SK-N-SH treated with all-trans-retinoic acid at 6 μM for 48 hours (cell line): ENCODE data around the gene HNF1A.

Experiments used
- ATAC-seq: fragments of 200-7000 bp; cut with Tn5 transposase; 3 replicates; pipeline ENCODE4 v1.9.1; 2020; ENCODE audit warnings: mild to moderate bottlenecking, moderate library complexity
- BACH2 ChIP-seq: fragments of 250-450 bp; sonication (Bioruptor Pico); IDR thresholded peaks from 2 replicates; pipeline ENCODE4 v1.9.0; 2021; ENCODE audit warnings: mild to moderate bottlenecking, borderline replicate concordance
- ESRRG ChIP-seq: fragments of 250-450 bp; sonication (Bioruptor Pico); IDR thresholded peaks from 2 replicates; pipeline ENCODE4 v1.6.1; 2021; ENCODE audit warnings: mild to moderate bottlenecking
- ISL1 ChIP-seq: fragments of 250-450 bp; sonication (Bioruptor Pico); IDR thresholded peaks from 2 replicates; pipeline ENCODE4 v2.1.2; 2022; ENCODE audit warnings: mild to moderate bottlenecking, moderate library complexity
- OSR1 ChIP-seq: fragments of 250-450 bp; sonication (Bioruptor Pico); IDR thresholded peaks from 2 replicates; pipeline ENCODE4 v1.8.0; 2022; ENCODE audit warnings: moderate library complexity, mild to moderate bottlenecking, inconsistent platforms
- POU6F1 ChIP-seq: fragments of 250-450 bp; sonication (Bioruptor Pico); IDR thresholded peaks from 2 replicates; pipeline ENCODE4 v1.8.0; 2021; ENCODE audit warnings: low read depth, mild to moderate bottlenecking, moderate library complexity, borderline replicate concordance
- RARB ChIP-seq: fragments of 250-450 bp; sonication (Bioruptor Pico); IDR thresholded peaks from 2 replicates; pipeline ENCODE4 v1.8.0; 2021; ENCODE audit warnings: mild to moderate bottlenecking, moderate library complexity
- SNAI2 ChIP-seq: fragments of 250-450 bp; sonication (Bioruptor Pico); IDR thresholded peaks from 2 replicates; pipeline ENCODE4 v1.5.0; 2020; ENCODE audit warnings: mild to moderate bottlenecking, moderate library complexity
- TCF4 ChIP-seq: fragments of 250-450 bp; sonication (Bioruptor Pico); IDR thresholded peaks from 2 replicates; pipeline ENCODE4 v1.8.0; 2021; ENCODE audit warnings: mild to moderate bottlenecking, moderate library complexity, borderline replicate concordance
- TOX ChIP-seq: fragments of 250-450 bp; sonication (Bioruptor Pico); IDR thresholded peaks from 2 replicates; pipeline ENCODE4 v1.8.0; 2021; ENCODE audit warnings: mild to moderate bottlenecking, moderate library complexity, borderline replicate concordance
- TSHZ2 ChIP-seq: fragments of 250-450 bp; sonication (Bioruptor Pico); IDR thresholded peaks from 2 replicates; pipeline ENCODE4 v1.5.0; 2020; ENCODE audit warnings: mild to moderate bottlenecking, moderate library complexity
- ZC3H10 ChIP-seq: fragments of 250-450 bp; sonication (Bioruptor Pico); IDR thresholded peaks from 2 replicates; pipeline ENCODE4 v1.5.1; 2021; ENCODE audit warnings: mild to moderate bottlenecking, moderate library complexity
- ZFP3 ChIP-seq: fragments of 250-450 bp; sonication (Bioruptor Pico); IDR thresholded peaks from 2 replicates; pipeline ENCODE4 v1.5.0; 2020; ENCODE audit warnings: mild to moderate bottlenecking, moderate library complexity
- ZFP30 ChIP-seq: fragments of 450-650 bp; formaldehyde crosslinking; IDR thresholded peaks from 2 replicates; pipeline ENCODE4 v1.5.0; 2022; ENCODE audit warnings: mild to moderate bottlenecking, moderate library complexity
- ZNF70 ChIP-seq: fragments of 450-650 bp; formaldehyde crosslinking; IDR thresholded peaks from 2 replicates; pipeline ENCODE4 v1.5.0; 2020; ENCODE audit warnings: mild to moderate bottlenecking, moderate library complexity
- TF ChIP-seq, protein P1 (sequence below): fragments of 250-450 bp; sonication (Bioruptor Pico); IDR thresholded peaks from 2 replicates; pipeline ENCODE4 v1.8.0; 2020; ENCODE audit warnings: mild to moderate bottlenecking, moderate library complexity, borderline replicate concordance
- TF ChIP-seq, protein P2 (sequence below): fragments of 250-450 bp; sonication (Bioruptor Pico); IDR thresholded peaks from 2 replicates; pipeline ENCODE4 v1.5.1; 2021; ENCODE audit warnings: mild to moderate bottlenecking, moderate library complexity

Gene HNF1A

GRCh38 chr12:120978296-120979219, at the start of gene HNF1A:
HNF1A (plus strand) TSS chr12:120978543; CDS start chr12:120978769, 226 bp downstream.
- no peak for TF ChIP-seq ZFP30 (CRISPR knock-in tag)
- TF ChIP-seq, protein P1, sequence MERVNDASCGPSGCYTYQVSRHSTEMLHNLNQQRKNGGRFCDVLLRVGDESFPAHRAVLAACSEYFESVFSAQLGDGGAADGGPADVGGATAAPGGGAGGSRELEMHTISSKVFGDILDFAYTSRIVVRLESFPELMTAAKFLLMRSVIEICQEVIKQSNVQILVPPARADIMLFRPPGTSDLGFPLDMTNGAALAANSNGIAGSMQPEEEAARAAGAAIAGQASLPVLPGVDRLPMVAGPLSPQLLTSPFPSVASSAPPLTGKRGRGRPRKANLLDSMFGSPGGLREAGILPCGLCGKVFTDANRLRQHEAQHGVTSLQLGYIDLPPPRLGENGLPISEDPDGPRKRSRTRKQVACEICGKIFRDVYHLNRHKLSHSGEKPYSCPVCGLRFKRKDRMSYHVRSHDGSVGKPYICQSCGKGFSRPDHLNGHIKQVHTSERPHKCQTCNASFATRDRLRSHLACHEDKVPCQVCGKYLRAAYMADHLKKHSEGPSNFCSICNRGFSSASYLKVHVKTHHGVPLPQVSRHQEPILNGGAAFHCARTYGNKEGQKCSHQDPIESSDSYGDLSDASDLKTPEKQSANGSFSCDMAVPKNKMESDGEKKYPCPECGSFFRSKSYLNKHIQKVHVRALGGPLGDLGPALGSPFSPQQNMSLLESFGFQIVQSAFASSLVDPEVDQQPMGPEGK = no peak
- no peak for TF ChIP-seq TOX (CRISPR knock-in tag)
- TF ChIP-seq OSR1 = no peak
- no peak for TF ChIP-seq ZFP3 (CRISPR knock-in tag)
- no peak for TF ChIP-seq ZNF70 (CRISPR knock-in tag)
- no peak for TF ChIP-seq ISL1
- TF ChIP-seq TSHZ2 (CRISPR knock-in tag) = no peak
- TF ChIP-seq, protein P2, sequence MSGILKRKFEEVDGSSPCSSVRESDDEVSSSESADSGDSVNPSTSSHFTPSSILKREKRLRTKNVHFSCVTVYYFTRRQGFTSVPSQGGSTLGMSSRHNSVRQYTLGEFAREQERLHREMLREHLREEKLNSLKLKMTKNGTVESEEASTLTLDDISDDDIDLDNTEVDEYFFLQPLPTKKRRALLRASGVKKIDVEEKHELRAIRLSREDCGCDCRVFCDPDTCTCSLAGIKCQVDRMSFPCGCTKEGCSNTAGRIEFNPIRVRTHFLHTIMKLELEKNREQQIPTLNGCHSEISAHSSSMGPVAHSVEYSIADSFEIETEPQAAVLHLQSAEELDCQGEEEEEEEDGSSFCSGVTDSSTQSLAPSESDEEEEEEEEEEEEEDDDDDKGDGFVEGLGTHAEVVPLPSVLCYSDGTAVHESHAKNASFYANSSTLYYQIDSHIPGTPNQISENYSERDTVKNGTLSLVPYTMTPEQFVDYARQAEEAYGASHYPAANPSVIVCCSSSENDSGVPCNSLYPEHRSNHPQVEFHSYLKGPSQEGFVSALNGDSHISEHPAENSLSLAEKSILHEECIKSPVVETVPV (CRISPR knock-in tag) = no peak
- TF ChIP-seq TCF4 (CRISPR knock-in tag) = no peak
- TF ChIP-seq RARB = no peak
- TF ChIP-seq SNAI2 = no peak
- no peak for ATAC-seq

GRCh38 chr12:120928864-120929652, 49.3 kb upstream of the HNF1A start:
- no peak for ATAC-seq
- TF ChIP-seq ZNF70 (CRISPR knock-in tag) = no peak
- TF ChIP-seq, protein P2 (CRISPR knock-in tag) = no peak

GRCh38 chr12:120930032-120930431, 48.3 kb upstream of the HNF1A start:
- TF ChIP-seq BACH2 (no peak), ESRRG (CRISPR knock-in tag) (no peak), POU6F1 (CRISPR knock-in tag) (no peak)
- ATAC-seq = no peak

- ATAC-seq = no peak
- TF ChIP-seq ESRRG (CRISPR knock-in tag) (no peak), SNAI2 (no peak), TOX (CRISPR knock-in tag) (no peak), POU6F1 (CRISPR knock-in tag) (no peak), ZC3H10 (CRISPR knock-in tag) (no peak), ZNF70 (CRISPR knock-in tag) (no peak), RARB (no peak), TSHZ2 (CRISPR knock-in tag) (no peak)
- TF ChIP-seq, protein P2 (CRISPR knock-in tag) = no peak
These were observed 46.3 kb upstream of the HNF1A start for GRCh38 chr12:120932058-120932457.
